GM12878 (cell line): ENCODE measurements around the gene CGA. TPM values are rescaled to one million over a fixed set of nuclear protein-coding genes. Genes with fewer than 3 reads are reported as not detected.

Experiments used
- ATAC-seq: fragments of 200-7000 bp; cut with Tn5 transposase; 3 replicates; pipeline ENCODE4 v1.9.1; 2020; ENCODE audit warnings: mild to moderate bottlenecking, moderate library complexity
- BruUV-seq: library from RNA; stranded (reverse); fragments of 400-500 nt; replicated peaks from 2 replicates; lab custom pipeline; 2021; lab: Mats Ljungman, UMichigan
- CTCF ChIA-PET: fragments of 300-600 bp; sonication (Branson Sonifier 250); formaldehyde crosslinking; extraction: SDS; loops from one replicate; lab custom pipeline; 2021; ENCODE audit warnings: inconsistent platforms; lab: Yijun Ruan, JAX
- POLR2A ChIA-PET: fragments of 350-600 bp; formaldehyde crosslinking; extraction: SDS; loops from one replicate; lab custom pipeline; 2021; ENCODE audit warnings: inconsistent platforms; lab: Charles Lee
- RAD21 ChIA-PET: fragments of 300-600 bp; sonication (Branson Sonifier 250); formaldehyde crosslinking; loops from one replicate; lab custom pipeline; 2023; ENCODE audit warnings: antibody characterized with exemption; ENCODE audit not compliant: unreplicated experiment; lab: Charles Lee
- SMC1A ChIA-PET: fragments of 300-600 bp; sonication (Branson Sonifier 250); formaldehyde crosslinking; loops from one replicate; lab custom pipeline; 2023; ENCODE audit not compliant: unreplicated experiment, uncharacterized antibody; lab: Charles Lee
- DNase-seq: peaks from one replicate; pipeline ENCODE4 v3.0.0-alpha.2; 2011; ENCODE audit warnings: low read depth, low spot score
- FAIRE-seq: peaks from 3 replicates; lab custom pipeline; 2011; peaks lifted over from hg19 to GRCh38; lab: Jason Lieb, UNC
- H2AFZ ChIP-seq: 2 replicates; pipeline ENCODE4 v1.6.0; 2011; ENCODE audit warnings: low read depth, low read length, control low read depth; ENCODE audit not compliant: control insufficient read depth
- H3K27ac ChIP-seq: 2 replicates; pipeline ENCODE4 v1.5.1; 2011; ENCODE audit warnings: control low read depth; ENCODE audit not compliant: control insufficient read depth, insufficient read depth
- H3K27me3 ChIP-seq, 2 experiments: replicated peaks in 1 of 2; 2 replicates each; pipeline versions ENCODE4 v1.6.0 to v1.6.1; 2011; ENCODE audit warnings: low read length in 1 of 2; ENCODE audit not compliant: control insufficient read depth in 2 of 2, insufficient read depth in 2 of 2
- H3K36me3 ChIP-seq, 2 experiments: 2 replicates each; pipeline ENCODE4 v1.5.1; 2011; ENCODE audit warnings: low read length in 1 of 2; ENCODE audit not compliant: control insufficient read depth in 2 of 2, insufficient read depth in 2 of 2
- H3K4me1 ChIP-seq: 2 replicates; pipeline ENCODE4 v1.6.1; 2011; ENCODE audit warnings: mild to moderate bottlenecking, low read length, moderate library complexity, mixed read lengths; ENCODE audit not compliant: control insufficient read depth, insufficient read depth
- H3K4me2 ChIP-seq: 2 replicates; pipeline ENCODE4 v1.6.0; 2011; ENCODE audit warnings: control low read depth; ENCODE audit not compliant: control insufficient read depth, insufficient read depth
- H3K4me3 ChIP-seq: fragments of 200-600 bp; sonication (generic); 2 replicates; pipeline ENCODE4 v1.5.1; 2016
- H3K79me2 ChIP-seq: 2 replicates; pipeline ENCODE4 v1.6.0; 2011; ENCODE audit warnings: low read length; ENCODE audit not compliant: control insufficient read depth, insufficient read depth
- H3K9ac ChIP-seq: 2 replicates; pipeline ENCODE4 v1.8.0; 2011; ENCODE audit warnings: low read length, control low read depth, mixed read lengths; ENCODE audit not compliant: control insufficient read depth, insufficient read depth
- H3K9me3 ChIP-seq: replicated peaks from 3 replicates; pipeline ENCODE4 v1.5.1; 2011; ENCODE audit warnings: mild to moderate bottlenecking, low read length; ENCODE audit not compliant: control insufficient read depth, insufficient read depth
- H4K20me1 ChIP-seq: 2 replicates; pipeline ENCODE4 v1.6.0; 2011; ENCODE audit not compliant: control insufficient read depth, insufficient read depth
- EP300 ChIP-seq, 2 experiments: fragments of 150-350 bp in 1 of 2; IDR thresholded peaks; 2 replicates each; pipeline ENCODE4 v1.6.1; 2011 to 2012; ENCODE audit warnings: low read depth in 2 of 2, low read length in 2 of 2, borderline replicate concordance in 1 of 2, improper control_type of control experiment in 1 of 2, inconsistent platforms in 1 of 2; ENCODE audit not compliant: control insufficient read depth in 1 of 2
- SMC3 ChIP-seq: IDR thresholded peaks from 2 replicates; pipeline ENCODE4 v1.6.1; 2011; ENCODE audit warnings: low read length, improper control_type of control experiment, borderline replicate concordance
- in situ Hi-C: fragments of 300-500 bp; cut with MboI; formaldehyde crosslinking; loops from 9 replicates; pipeline ENCODE4 v1.14.3; 2018; ENCODE audit warnings: mixed read lengths
- intact Hi-C: fragments of 100-400 bp; cut with micrococcal nuclease; formaldehyde crosslinking; loops from one replicate; pipeline ENCODE4 v1.14.2; 2022; ENCODE audit not compliant: unreplicated experiment
- polyA plus RNA-seq, 11 experiments: library from polyadenylated mRNA; depleted of rRNA in 4 of 11; unstranded in 6 of 11; stranded (reverse) in 5 of 11; fragments of >200 nt; fragmentation: Nextera tagmentation in 4 of 11; fragmentation: Illumina TruSeq in 1 of 11; extraction: Ambion mirVana in 4 of 11; extraction: Trizol in 1 of 11; gene quantifications; 1 replicate in 1 of 11; 2 replicates in 10 of 11; pipeline versions ENCODE4 v1.2.1 to v1.2.3, GENCODE V29; 2011 to 2016; ENCODE audit warnings: inconsistent platforms in 2 of 11, missing spikeins in 2 of 11, low read depth in 1 of 11
- total RNA-seq, 4 experiments: library from RNA; depleted of rRNA in 3 of 4; stranded (reverse); fragments of >200 nt in 3 of 4; fragmentation: Illumina TruSeq in 1 of 4; extraction: Trizol in 1 of 4; gene quantifications; 2 replicates each; pipeline versions ENCODE4 v1.2.1 to v1.2.3, GENCODE V29; 2013 to 2021
- TF ChIP-seq, protein P1 (sequence below): fragments of 450-650 bp; IDR thresholded peaks from 2 replicates; pipeline ENCODE4 v1.6.1; 2018; ENCODE audit warnings: borderline replicate concordance, mild to moderate bottlenecking; ENCODE audit not compliant: partially characterized antibody
- TF ChIP-seq, protein P2 (sequence below): fragments of 450-650 bp; IDR thresholded peaks from 2 replicates; pipeline ENCODE4 v1.6.1; 2017; ENCODE audit warnings: mild to moderate bottlenecking, moderate library complexity
- TF ChIP-seq, protein P3 (sequence below): IDR thresholded peaks from 2 replicates; pipeline ENCODE4 v1.6.1; 2011; ENCODE audit warnings: low read depth, low read length, improper control_type of control experiment, borderline replicate concordance
- TF ChIP-seq, protein P4 (sequence below): IDR thresholded peaks from 2 replicates; pipeline ENCODE4 v1.6.1; 2012; ENCODE audit warnings: improper control_type of control experiment, low read depth, low read length; ENCODE audit not compliant: insufficient replicate concordance

CGA gene
- total and polyA plus RNA-seq, 10 of the 15 experiments (the other 5 are each of a cell fraction or from before 2014, with no cell fraction given) = 0.10 to 0.27 (median 0.12) TPM; not detected in 6

DNA sequence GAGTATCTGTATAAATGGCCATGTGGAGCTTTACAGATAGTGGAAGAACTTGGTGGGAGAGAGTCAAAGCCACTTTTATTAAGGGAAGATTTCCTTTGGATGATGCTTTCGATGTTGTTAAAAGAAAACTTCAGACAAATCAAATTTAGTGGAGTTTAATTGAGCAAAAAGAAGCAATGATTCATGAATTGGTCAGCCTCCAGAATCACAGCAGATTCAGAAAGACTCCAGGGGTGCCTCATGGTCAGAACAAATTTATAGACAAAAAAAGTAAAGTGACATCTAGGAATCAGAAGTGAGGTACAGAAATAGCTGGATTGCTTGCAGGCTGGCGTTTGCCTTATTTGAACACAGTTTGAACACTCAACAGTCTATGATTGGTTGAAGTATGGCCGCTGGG lies 5.3 kb upstream of the CGA start (continued):
- TF ChIP-seq, protein P1, sequence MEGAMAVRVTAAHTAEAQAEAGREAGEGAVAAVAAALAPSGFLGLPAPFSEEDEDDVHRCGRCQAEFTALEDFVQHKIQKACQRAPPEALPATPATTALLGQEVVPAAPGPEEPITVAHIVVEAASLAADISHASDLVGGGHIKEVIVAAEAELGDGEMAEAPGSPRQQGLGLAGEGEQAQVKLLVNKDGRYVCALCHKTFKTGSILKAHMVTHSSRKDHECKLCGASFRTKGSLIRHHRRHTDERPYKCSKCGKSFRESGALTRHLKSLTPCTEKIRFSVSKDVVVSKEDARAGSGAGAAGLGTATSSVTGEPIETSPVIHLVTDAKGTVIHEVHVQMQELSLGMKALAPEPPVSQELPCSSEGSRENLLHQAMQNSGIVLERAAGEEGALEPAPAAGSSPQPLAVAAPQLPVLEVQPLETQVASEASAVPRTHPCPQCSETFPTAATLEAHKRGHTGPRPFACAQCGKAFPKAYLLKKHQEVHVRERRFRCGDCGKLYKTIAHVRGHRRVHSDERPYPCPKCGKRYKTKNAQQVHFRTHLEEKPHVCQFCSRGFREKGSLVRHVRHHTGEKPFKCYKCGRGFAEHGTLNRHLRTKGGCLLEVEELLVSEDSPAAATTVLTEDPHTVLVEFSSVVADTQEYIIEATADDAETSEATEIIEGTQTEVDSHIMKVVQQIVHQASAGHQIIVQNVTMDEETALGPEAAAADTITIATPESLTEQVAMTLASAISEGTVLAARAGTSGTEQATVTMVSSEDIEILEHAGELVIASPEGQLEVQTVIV = no peak

DNA sequence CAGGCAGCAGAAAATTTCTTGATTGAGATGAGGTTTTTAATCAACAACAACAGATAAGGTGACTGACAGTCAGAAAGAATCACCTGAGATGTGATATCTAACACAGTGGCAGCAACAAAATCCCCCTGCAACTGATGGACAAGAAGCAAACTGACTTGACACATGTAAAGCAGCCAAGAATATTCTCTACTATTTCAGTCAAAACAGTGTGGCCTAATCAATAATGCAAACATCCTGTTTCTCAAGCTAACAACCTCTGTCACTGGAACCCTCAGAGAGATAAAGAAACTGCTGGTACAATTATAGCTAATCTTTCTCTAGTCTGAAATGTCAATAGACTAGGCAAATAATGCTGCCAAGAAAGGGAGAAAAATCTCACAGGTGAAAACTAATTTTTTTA lies 4.6 kb upstream of the CGA start:
- Histone ChIP-seq H3K4me1 (no peaks in the 10 kb centered on the region), H3K79me2 (no peaks in the 10 kb centered on the region), H4K20me1 (no peaks in the 10 kb centered on the region), H3K4me2 (no peak overlapping the region), H3K36me3 (no peaks in the 10 kb centered on the region), H3K27me3 (no peaks in the 10 kb centered on the region), H3K9ac (no peak overlapping the region), H3K4me3 (no peak overlapping the region), H3K9me3 (no peaks in the 10 kb centered on the region), H2AFZ (no peak overlapping the region), H3K27ac (no peak overlapping the region)
- in situ Hi-C loops (no loop called here), intact Hi-C loops (no loop called here)
- ChIA-PET CTCF (interaction anchor here (0.8 to 2.5 kb wide), 2 partner anchors 20 to 47 kb away, joined by 3 to 11 read pairs; no protein-coding TSS in a partner anchor), RAD21 (interaction anchor here (0.6 to 1.3 kb wide), 2 partner anchors 19 to 20 kb away, joined by 3 read pairs; no protein-coding TSS in a partner anchor), SMC1A (no interaction called here), POLR2A (no interaction called here)
- peak; percentile 33 for DNase-seq
- no peak for FAIRE-seq
- BruUV-seq = no TSS peak
- peak; percentile 72 for ATAC-seq
- TF ChIP-seq, protein P2, sequence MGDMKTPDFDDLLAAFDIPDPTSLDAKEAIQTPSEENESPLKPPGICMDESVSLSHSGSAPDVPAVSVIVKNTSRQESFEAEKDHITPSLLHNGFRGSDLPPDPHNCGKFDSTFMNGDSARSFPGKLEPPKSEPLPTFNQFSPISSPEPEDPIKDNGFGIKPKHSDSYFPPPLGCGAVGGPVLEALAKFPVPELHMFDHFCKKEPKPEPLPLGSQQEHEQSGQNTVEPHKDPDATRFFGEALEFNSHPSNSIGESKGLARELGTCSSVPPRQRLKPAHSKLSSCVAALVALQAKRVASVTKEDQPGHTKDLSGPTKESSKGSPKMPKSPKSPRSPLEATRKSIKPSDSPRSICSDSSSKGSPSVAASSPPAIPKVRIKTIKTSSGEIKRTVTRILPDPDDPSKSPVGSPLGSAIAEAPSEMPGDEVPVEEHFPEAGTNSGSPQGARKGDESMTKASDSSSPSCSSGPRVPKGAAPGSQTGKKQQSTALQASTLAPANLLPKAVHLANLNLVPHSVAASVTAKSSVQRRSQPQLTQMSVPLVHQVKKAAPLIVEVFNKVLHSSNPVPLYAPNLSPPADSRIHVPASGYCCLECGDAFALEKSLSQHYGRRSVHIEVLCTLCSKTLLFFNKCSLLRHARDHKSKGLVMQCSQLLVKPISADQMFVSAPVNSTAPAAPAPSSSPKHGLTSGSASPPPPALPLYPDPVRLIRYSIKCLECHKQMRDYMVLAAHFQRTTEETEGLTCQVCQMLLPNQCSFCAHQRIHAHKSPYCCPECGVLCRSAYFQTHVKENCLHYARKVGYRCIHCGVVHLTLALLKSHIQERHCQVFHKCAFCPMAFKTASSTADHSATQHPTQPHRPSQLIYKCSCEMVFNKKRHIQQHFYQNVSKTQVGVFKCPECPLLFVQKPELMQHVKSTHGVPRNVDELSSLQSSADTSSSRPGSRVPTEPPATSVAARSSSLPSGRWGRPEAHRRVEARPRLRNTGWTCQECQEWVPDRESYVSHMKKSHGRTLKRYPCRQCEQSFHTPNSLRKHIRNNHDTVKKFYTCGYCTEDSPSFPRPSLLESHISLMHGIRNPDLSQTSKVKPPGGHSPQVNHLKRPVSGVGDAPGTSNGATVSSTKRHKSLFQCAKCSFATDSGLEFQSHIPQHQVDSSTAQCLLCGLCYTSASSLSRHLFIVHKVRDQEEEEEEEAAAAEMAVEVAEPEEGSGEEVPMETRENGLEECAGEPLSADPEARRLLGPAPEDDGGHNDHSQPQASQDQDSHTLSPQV = no peak
- no peak for TF ChIP-seq EP300 (IDR thresholded peaks at IDR 0.05; ENCODE audit: borderline replicate concordance in 1 of 2, control insufficient read depth in 1 of 2, low read depth in 2 of 2, low read length in 2 of 2)
- TF ChIP-seq, protein P3, sequence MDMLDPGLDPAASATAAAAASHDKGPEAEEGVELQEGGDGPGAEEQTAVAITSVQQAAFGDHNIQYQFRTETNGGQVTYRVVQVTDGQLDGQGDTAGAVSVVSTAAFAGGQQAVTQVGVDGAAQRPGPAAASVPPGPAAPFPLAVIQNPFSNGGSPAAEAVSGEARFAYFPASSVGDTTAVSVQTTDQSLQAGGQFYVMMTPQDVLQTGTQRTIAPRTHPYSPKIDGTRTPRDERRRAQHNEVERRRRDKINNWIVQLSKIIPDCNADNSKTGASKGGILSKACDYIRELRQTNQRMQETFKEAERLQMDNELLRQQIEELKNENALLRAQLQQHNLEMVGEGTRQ = no peak
- TF ChIP-seq, protein P4, sequence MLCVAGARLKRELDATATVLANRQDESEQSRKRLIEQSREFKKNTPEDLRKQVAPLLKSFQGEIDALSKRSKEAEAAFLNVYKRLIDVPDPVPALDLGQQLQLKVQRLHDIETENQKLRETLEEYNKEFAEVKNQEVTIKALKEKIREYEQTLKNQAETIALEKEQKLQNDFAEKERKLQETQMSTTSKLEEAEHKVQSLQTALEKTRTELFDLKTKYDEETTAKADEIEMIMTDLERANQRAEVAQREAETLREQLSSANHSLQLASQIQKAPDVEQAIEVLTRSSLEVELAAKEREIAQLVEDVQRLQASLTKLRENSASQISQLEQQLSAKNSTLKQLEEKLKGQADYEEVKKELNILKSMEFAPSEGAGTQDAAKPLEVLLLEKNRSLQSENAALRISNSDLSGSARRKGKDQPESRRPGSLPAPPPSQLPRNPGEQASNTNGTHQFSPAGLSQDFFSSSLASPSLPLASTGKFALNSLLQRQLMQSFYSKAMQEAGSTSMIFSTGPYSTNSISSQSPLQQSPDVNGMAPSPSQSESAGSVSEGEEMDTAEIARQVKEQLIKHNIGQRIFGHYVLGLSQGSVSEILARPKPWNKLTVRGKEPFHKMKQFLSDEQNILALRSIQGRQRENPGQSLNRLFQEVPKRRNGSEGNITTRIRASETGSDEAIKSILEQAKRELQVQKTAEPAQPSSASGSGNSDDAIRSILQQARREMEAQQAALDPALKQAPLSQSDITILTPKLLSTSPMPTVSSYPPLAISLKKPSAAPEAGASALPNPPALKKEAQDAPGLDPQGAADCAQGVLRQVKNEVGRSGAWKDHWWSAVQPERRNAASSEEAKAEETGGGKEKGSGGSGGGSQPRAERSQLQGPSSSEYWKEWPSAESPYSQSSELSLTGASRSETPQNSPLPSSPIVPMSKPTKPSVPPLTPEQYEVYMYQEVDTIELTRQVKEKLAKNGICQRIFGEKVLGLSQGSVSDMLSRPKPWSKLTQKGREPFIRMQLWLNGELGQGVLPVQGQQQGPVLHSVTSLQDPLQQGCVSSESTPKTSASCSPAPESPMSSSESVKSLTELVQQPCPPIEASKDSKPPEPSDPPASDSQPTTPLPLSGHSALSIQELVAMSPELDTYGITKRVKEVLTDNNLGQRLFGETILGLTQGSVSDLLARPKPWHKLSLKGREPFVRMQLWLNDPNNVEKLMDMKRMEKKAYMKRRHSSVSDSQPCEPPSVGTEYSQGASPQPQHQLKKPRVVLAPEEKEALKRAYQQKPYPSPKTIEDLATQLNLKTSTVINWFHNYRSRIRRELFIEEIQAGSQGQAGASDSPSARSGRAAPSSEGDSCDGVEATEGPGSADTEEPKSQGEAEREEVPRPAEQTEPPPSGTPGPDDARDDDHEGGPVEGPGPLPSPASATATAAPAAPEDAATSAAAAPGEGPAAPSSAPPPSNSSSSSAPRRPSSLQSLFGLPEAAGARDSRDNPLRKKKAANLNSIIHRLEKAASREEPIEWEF = peak; percentile 10
- TF ChIP-seq SMC3 = no peak
